ENCODE results near the gene YEATS2.

DNA sequence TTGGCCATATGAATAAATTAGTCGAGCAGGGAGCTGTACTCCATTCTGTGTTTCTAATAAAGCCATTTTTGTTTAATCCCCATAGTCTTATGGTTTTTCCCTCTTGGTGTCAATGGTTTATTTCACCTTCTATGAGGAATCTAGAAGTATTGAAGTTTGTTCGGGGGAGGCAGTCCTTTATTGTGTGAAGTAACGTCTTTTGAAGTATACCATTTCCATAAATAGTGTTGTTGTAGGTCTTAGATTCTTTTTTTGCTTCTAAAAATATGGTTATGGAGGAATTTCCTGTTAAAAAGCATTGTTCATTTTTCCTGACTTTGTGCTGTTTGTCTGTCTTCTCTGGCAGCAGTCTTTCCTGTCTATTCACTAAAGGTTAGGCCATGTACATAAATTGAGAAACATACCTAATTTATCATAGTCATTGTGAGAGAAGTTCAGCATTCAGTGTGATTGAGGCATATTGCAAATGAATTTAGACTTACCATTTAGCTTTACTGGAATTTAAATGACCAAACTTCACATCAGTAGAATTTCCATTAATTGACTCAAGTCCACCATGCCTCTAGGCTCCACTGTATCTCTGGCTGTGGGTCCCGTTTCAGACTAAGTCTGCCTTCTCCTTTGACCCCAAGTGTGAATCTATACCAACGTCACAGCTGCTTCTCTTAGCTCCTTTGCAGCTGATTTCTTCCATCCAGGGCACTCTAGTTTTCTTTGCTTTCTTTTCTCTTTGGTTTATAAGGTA, 37.3 kb downstream of the YEATS2 start:
- TF ChIP-seq TEAD4 (IDR thresholded peaks at IDR 0.05; ENCODE audit: borderline replicate concordance, insufficient read depth) (no peak), RAD21 (IDR thresholded peaks at IDR 0.05; ENCODE audit: low read length) (no peak)

Measured in SK-N-SH (cell line).